Stimulated activated CD8-positive, alpha-beta memory T cell treated with anti-CD3 and anti-CD28 coated beads, Interleukin-15, amount 100 ng/mL, for 1 hour (primary cell): ENCODE measurements around the gene TMC6.
"Not testable (repeated sequence)": the region's sequence is repeated elsewhere in the genome, so short reads cannot be mapped to it uniquely, and the experiment has no call there.

Experiments used
- DNase-seq: peaks from one replicate; pipeline ENCODE4 v3.0.0-alpha.2; 2020; ENCODE audit warnings: low read depth

The TMC6 gene

DNA sequence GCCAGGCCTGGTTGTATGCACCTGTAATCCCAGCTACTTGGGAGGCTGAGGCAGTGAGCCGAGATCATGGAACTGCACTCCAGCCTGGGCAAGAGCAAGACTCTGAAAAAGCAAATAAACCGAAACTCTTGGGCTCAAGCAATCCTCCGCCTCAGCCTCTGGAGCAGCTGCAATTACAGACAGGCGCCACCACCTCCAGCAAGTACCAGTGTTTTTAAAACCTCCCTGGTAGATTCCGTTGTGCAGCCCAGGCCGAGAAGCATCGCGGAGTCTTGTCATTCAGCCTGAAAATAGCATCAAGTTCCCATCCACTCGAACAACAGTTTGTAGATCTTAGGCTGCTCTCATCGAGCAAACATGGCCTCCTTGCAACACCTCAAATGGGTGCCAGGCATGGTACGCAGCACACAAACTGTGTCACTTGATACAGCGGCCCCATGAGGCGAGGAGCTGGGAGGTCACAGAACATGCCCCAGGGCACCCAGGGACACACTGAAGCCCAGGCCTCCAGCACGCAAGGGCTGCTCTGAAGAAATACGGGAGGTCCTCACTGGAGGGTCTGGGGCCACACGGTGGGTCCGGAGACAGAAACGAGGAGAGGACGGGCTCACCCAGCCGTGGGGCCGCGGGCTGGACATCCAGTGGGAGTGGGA lies 18.1 kb downstream of the TMC6 start:
- no peak for DNase-seq

DNA sequence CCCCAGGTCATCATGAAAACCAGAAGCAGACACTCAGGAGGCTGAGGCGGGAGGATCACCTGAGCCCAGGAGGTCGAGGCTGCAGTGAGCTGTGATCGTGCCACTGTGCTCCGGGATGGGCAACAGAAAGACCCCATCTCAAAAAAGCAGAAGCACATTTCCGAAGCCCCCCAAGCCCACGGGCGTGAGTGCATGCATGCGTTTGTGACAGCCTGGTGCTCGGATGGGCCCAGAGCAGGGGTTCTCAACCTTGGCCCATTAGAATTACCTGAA lies 19.1 kb downstream of the TMC6 start:
- no peak for DNase-seq

DNA sequence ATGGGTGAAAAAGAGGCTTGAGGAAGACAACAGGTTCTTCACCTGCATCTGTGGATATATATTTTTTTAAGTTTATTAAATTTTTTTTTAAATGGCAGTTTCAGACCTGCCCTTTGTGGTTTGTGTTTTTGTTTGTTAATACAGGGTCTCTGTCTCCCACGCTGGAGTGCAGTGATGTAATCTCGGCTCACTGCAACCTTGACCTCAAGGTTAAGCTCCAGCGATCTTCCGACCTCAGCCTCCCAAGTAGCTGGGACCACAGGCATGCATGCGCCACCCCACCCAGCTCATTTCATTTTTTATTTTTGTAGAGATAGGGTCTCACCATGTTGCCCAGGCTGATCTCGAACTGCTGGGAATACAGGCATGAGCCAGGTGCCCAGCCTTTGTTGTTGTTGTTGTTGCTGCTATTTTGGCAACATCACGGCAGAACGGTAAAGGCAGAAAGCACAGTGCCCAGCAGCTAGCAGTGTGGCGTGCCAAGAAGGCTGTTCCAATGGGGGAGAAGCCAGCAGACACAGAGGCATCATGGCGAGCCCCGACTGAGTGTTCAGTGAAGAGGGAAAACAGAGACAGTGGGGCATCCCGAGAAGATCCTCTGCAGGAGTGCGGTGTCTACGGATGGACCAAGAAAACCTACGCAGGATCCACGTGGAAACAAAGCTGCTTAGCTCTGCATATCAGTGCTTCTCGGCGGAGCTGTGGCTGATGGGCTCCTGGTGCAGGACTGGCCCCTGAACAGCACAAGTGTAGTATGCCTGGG lies 19.6 kb downstream of the TMC6 start:
- DNase-seq: no peak

- DNase-seq: no peak
These were observed 20.4 kb downstream of the TMC6 start for GRCh38 chr17:78107976-78108725.

DNA sequence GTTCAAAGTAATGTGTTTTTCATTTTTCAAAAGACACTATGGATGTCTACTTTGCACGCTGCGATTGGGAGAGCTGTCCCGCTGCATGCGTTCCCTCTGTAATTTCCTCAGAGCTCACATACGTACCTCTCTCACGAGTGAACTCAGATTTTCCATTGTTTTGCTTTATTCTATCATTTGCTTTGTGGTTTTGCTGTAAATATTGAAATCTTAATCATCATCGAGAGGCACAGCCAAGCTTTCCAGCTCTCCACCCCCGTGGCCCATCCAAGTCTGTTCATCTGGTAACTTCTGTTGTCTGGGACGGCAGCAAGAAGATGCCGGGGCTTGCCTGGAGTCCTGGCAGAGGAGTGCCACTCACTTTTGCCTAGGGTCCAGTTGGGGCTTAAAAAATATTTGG lies 21.1 kb downstream of the TMC6 start:
- DNase-seq: no peak

- no peak for DNase-seq
These were observed 22.3 kb downstream of the TMC6 start for GRCh38 chr17:78106211-78106610.

DNA sequence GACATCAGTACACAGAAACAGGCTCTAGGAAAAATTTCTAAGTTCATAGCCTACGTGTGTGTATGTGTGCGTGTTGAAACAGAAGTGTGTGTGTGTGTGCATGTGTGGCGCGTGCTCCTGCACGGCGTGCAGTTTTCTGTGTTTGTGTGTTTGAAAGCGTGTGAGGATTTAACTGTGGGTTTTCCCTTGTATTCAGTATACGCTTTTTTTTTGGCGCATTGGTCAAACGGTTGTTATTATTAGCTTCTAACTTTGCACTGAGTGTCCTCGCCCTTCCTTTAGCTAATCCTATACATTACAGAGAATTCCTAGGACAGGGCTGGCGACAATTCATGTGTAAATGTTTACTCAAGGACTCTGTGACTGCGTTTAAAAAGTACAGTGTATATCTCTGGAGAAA lies 23.0 kb downstream of the TMC6 start:
- no peak for DNase-seq

DNA sequence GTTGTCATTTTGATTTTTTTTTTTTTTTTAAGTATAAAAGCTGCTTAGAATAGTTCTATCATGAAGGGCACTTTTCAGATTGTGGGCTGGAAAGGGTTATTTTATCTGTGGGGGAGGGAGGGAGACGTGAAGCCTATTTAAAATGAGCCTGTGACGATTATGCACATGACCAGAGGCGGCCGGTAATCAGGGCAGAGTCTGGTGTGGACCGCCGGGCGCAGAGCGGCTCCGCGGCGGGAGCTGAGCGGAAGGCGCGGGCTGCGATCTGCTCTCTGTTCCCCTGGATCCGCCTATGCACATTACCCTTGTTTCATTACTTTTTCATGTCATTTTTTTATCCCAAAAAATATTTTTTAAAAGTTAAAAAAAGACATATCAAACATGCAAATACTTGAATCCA lies 23.5 kb downstream of the TMC6 start:
- DNase-seq: no peak

DNA sequence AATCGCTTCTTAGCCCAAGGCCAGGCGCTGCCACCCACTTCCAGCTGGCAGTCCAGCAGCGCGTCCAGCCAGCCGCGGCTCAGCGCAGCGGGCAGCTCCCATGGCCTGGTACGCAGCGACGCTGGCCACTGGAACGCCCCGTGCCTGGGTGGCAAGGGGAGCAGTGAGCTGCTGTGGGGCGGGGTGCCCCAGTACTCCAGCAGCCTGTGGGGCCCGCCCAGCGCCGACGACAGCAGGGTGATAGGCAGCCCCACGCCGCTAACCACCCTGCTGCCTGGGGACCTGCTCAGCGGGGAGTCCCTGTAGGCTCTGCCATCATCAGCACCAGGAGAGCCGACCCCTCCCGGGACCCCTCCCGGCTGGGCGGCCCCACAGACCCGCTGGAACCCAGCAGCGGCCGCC lies 24.0 kb downstream of the TMC6 start:
- no peak for DNase-seq

- DNase-seq: no peak
These were observed 25.2 kb downstream of the TMC6 start for GRCh38 chr17:78103311-78103710.

- DNase-seq: no peak
These were observed 27.0 kb downstream of the TMC6 start for GRCh38 chr17:78101542-78101941.

- no peak for DNase-seq
These were observed 27.4 kb downstream of the TMC6 start for GRCh38 chr17:78101112-78101511.

DNA sequence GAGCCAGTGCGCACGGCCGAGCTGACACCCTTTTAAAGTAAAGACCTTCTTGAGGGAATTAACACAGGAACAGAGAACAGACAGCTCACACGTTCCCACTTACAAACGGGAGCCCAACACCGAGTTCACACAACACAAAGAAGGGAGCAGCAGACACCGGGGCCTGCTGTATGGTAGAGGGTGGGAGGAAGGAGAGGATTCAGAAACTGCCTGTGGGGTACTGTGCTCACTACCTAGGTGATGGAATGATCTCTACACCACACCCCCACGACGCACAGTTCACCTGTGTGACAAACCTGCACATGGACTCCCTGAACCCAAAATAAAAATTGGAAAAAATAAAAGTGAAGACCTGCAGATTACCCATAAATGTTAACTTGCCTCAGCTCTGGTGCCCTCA lies 32.5 kb downstream of the TMC6 start:
- DNase-seq: no peak

- DNase-seq: no peak
These were observed 33.5 kb downstream of the TMC6 start for GRCh38 chr17:78095035-78095434.

GRCh38 chr17:78092794-78093324 lies 35.7 kb downstream of the TMC6 start:
- no peak for DNase-seq

DNA sequence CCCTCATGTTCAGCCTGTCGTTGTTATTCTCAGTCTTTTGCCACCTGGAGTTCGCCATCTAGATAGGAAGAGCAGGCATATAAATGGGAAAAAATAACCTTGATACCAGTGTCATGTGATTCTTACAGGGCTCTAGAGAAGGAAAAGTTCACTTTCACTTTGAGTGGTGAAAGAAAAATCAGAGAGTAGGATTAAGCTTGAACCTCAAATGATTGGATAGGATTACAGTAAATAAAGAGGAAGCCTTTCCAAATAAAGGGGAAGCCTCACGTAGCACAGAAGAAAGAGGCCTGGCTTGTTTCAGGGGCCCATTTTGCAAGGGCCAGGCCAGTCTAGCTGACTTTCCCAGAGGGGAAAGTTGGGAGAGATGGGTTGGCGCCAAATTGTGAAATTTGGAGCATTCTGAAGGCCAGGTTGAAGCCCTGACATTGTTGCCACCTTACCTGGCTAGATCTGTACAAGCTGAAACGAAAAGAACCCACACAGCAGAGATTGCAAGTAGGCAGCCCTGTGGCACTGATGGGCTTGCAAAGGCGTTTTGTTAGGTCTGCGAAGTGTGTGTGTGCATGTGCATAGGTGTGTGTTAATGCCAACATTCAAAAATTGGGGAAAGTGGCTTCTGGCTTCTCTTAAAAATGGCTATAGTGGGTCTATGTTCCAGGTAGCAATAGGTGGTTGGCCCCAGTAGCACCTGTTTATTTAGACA lies 38.8 kb downstream of the TMC6 start:
- no peak for DNase-seq

GRCh38 chr17:78088529-78088928 lies 40.0 kb downstream of the TMC6 start:
- no peak for DNase-seq

GRCh38 chr17:78086740-78087139 lies 41.8 kb downstream of the TMC6 start:
- DNase-seq: no peak

GRCh38 chr17:78082988-78083387 lies 45.6 kb downstream of the TMC6 start:
- no peak for DNase-seq

GRCh38 chr17:78082355-78082872 lies 46.1 kb downstream of the TMC6 start:
- DNase-seq: not testable (repeated sequence)

- DNase-seq: no peak
These were observed 47.0 kb downstream of the TMC6 start for GRCh38 chr17:78081551-78081950.

- DNase-seq: no peak
These were observed 49.3 kb downstream of the TMC6 start for GRCh38 chr17:78079253-78079652.
